Measurements from ENCODE around the gene MALRD1.

Gene MALRD1

DNA sequence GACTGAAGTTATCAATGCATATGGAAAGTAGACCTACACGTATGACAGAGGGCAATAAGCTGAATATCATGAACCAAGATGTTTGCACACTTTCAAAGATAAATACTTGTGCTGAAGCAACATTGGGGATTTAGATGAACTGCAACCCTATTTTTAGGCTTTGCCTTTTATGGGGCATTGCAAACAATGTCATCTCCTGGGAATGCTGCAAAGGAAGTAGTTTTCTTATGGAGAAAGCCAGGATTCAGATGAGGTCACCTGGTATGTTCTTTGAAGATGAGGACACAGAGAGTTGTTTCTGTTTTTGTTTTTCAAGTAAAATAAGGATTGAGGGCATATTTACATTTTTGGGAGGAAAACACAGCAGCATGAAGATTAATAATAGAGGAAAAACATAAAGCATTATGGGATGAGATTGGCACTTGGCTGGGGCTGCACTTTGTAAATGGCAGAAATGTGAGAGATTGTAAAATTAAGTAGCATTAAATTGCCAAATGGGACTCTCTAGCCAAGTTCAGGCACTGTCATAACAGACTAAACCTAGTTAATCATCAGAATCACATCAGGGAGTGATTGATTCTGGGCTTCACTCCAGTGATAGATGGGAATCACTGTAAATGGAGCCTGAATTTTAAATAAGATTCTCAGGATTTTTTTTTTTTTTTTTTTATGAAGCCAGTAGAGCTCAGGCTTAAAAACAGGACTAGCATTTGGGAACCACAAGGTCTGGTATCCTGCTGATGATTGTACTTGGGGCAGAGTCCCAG lies 63.1 kb downstream of the MALRD1 start:
- no peak for DNase-seq

DNA sequence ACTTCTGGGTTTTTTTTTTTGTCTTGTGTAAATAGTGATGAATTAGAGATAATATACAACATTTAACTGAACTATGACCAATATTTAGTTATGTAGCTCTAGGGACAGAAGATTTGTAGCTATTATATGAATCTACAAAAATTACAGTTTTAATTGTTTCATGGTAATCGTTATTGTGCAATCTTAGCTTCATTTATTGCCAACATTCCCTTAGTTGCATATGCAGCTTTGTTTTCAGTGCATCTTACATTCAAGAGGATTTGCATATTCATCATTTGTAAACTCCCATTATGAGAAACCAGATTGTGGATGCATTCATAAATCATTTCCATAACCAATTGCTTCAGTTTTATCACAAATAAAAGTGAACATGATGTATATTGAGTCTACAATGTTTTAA lies 68.8 kb downstream of the MALRD1 start:
- no peak for DNase-seq

DNA sequence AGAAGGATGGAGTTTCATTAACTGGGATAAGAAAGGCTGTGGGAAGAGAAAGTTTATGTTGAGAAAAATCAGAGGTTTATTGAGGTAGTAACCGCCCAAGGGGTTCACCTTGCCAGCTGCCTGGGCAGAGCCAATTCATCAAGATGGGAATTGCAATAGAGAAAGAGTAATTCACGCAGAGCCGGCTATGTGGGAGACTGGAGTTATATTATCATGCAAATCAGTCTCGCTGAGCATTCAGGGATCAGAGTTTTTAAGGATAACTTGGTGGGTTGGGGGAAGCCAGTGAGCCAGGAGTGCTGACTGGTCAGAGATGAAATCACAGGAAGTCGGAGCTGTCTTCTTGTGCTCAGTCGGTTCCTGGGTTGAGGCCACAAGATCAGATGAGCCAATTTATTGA lies 70.6 kb downstream of the MALRD1 start:
- DNase-seq = no peak

DNA sequence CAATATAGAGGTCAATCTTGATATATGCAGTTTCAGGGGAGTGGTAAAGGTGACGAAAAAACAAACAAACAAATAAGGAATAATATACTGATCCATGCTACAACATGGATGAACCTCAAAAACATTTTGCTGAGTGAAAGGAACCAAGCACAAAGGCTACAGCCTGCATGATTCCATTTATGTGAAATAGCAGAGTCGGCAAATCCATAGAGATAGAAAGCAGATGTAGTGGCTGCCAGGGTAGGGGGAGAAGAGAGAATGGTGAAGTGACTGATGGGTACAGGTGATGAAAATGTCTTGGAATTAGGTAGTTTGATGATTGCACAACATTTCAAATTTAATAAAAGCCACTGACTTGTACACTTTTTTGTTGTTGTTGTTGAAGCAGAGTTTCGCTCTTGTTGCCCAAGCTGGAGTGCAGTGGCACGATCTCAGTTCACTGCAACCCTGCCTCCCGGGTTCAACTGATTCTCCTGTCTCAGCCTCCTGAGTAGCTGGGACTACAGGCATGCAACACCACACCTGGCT lies 71.8 kb downstream of the MALRD1 start:
- no peak for DNase-seq

DNA sequence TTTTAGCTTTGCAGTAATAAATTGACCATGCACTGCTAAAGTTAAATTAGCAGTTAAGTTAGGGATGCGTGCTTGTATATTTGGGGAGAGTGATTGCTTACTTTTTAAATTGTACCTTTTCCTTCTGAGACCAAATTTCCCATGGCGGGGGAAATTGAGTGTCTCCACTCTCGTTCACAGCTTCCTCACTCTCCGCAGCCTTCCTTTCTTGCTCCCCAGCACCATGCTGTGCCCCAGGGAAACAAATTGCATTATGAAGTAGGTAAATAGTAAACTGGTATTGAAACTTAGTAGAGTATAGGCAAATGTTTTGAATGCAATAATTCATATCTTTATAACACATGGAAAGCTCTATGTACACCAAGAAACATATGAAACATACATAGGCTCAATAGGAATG lies 85.4 kb downstream of the MALRD1 start:
- no peak for DNase-seq

DNA sequence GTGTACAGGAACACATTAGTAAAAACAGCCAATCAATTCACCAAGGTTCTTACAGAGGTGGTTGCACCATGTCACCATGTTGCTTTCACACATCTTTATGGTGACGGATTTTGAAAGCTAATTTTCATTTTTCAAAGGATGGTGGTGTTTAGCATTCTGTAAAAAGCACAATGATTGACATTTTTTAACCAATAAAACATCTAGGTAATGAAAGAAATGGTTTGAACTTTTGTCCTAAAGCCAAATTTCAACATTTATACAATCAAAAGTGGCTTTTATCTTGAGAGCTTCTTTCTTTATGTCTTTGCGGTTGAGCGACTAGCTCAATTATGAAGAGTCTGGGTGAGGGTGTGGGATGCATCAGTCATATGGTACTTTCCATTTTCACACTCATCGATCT lies 94.4 kb downstream of the MALRD1 start:
- DNase-seq = no peak

DNA sequence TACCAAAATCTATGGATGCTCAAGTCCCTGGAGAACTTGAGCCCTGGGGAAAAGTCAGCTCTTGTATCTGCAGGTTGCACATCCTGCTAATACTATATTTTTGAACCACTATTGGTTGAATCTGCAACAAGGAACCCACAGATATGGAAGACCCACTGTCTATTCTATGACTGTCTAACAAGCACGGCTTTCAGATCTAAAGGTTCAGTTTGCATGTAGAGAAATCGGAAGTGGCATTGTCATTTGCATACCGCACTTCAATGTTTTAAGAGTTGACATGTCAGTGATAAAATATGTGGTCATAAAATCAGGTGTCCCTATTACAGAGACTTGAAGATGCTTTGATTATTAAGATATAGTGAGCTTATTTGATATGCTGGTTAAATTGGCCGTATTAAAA lies 95.6 kb downstream of the MALRD1 start:
- no peak for DNase-seq

DNA sequence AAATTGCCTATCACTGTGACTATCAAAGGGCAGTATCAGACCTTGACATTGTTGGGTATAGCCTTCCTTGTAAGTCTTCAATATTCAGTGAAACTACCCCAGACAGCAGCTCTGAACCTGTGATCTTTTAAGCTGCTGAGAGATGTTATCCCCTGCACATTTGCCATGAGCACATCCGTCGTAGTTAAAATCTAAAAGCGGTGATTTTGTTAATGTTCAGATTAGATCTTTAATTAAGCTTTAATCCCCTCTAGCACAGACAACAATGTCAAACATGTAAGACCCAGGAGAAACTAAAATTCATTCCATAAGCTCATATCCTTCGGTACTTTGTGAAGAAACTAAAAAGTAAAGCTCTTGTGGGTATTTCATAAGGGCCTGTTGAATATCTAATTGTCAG lies 105.8 kb downstream of the MALRD1 start:
- no peak for DNase-seq

DNA sequence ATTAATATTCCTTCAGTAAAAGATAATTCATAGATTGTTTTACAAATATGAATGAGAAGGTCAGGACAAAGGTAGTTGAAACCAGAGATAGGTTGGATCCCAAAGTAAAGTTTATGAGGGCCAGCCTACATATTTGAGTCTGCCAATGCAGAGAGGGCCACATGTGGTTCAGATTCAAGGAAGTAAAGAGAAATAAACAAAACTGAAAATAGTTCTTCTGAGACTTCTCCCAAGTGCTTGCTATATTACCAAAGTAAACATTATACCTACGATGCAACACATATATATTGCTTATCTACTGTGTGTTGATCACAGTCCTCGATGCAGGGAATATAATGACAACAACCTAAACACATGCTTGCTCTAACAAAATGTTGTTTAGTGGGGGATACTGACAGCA lies 109.8 kb downstream of the MALRD1 start:
- DNase-seq = no peak

DNA sequence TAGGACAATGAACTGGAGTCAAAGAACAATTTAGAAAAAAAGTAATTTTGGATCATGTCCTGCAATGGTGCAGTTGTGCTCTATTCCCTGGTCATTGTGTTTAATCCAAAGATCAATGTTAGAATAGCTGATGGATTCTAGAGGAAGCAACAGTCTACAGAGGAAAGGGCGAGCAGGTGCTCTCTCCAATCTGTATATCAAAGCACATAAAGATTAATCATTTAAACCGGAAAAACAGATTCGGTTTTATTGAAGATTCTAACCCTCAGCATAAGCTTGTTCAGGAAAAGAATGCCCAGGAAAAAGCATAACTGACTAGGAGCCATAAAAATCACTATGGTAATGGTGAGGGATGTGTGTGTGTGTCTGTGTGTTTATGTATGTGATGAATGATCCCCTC lies 110.3 kb downstream of the MALRD1 start:
- DNase-seq = no peak

DNA sequence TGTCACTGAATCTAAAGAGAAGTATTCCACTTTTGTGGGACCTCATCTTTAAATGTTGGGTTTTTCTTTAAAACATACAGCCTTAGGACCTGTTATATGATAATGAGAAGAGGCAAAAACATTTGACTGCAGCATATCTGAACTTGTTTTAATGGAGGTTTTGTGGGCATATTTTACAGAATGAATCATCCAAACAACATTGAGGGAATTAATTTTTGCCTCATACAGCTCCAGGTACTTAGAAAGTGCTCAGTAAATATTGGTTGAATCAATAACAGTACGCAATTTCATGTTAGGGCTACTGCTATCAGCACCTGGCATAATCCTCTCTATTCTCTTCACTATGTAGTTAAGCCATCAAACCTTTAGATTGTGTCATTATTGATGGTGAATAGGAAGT lies 115.9 kb downstream of the MALRD1 start:
- DNase-seq = no peak

DNA sequence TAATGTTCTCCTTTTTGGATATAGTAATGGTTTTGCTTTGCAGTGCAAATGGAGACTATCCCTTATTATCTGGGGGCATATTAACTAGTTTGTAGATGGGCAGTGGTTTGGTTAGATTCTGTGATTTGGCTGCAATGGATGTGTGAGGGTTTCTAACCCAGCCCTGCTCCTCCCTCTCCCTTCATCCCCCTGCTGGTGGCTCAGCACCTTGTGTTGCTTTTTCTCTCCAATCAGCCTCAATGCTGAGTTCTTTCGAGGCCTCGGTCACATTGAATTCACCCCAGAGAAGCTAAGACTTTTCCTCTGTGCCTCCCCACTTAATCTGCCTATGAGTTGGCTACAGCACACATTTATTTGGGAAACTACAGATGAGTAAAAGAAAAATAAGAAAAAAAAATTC lies 120.0 kb downstream of the MALRD1 start:
- no peak for DNase-seq

DNA sequence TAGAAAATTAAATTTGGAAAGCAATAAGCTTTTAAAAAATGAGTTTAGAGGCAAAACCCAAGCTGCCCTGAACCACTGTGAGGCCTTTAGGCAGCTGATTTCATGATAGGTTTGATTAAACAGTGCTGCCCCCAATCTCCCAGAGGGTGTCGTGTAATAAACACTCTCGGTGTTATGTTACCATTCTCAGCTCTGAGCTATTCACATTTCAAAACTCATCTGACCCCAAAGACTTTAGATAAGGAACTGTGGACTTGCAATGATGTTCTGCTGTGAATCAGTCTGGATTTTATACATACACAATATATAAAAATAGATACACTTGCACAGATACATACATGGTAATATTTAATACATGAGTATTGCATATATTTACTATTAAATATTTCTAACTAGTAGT lies 120.4 kb downstream of the MALRD1 start:
- DNase-seq = no peak

DNA sequence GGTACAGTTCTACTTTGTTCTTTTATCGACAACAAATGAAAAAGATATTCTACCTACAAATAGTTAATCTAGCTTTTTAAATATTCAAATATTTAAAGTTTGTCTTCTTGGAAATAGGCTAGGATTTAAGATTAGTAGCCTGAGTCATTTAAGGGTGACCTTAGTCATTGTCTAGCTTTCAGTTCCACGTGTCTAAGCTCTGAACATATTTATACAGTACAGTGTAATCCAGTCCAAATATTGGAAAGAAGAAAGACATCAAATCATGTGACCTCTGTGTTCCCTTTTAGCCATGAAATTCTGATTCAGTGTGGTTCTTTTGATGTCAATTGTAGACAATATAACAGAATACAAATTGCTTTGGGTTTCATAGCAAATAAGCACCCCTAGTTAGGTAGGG lies 121.1 kb downstream of the MALRD1 start:
- no peak for DNase-seq

DNA sequence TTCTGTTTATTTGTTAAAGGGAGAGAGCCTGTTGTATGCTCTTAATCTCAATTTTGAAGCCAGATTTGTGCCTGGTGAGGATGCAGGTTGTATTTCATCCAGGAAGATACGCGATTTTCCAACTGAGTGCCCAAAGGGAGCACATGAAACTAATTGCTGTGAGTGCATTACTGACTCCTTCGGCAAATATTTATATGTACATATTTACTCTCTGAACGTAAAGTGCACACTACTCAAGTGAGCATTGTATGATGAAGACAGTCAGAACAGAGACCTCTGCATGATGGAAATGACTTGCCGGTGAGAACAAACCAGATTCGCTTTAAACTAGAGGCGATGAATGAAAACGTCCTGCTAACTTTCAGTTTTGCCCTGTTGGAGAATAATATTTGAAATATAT lies 130.1 kb downstream of the MALRD1 start:
- no peak for DNase-seq

DNA sequence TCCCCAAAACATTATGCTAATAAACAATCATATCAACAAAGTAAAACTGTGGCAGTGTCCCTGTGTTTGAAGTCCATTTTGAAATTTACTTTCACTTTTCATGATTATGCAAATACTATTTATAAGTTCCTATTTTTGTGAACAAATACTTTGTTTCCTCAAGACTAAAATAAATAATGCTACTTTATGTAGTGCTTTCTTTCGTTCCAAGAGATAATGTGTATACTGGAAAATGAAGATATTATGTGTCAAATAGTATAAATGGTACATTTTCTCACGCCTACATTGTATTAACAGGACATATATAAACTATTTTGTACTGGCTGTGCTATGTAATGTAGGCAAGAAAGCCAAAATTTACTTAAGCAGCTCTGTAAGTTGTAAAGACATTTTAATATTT lies 136.3 kb downstream of the MALRD1 start:
- DNase-seq = no peak

DNA sequence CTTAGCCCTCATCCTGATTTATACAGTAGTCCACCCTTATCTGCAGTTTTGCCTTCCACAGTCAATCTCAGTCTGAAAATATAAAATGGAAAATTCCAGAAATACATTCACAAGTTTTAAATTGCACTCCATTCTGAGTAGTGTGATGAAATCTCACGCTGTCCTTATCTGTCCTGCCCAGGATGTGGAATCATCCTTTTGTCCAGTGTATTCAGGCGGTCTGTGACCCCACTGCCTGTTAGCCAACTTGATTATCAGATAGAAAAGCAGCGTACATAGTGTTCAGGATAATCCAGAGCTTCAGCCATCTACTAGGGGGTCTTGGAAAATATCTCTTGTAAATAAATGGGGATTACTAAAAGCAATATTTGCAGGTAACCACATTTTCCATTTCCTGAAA lies 146.3 kb downstream of the MALRD1 start:
- DNase-seq = no peak

DNA sequence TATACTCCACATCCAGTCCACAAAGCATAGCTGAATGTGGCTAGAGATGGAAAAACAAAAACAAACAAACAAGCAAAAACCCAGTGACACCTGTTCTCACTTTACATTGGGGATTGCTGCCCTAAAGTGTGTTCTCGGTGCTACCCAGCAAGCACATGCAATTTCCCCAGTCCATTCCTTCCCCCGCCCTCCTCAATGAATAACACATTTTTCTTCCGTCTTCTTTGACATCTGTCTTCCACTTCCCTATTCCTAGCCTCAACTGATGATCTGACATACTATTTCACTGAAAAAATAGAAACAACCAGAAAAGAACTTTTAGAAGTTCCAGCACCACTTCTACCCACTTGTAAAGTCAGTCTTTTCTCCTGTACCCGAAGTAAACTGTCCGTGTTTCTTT lies 147.1 kb downstream of the MALRD1 start:
- no peak for DNase-seq

DNA sequence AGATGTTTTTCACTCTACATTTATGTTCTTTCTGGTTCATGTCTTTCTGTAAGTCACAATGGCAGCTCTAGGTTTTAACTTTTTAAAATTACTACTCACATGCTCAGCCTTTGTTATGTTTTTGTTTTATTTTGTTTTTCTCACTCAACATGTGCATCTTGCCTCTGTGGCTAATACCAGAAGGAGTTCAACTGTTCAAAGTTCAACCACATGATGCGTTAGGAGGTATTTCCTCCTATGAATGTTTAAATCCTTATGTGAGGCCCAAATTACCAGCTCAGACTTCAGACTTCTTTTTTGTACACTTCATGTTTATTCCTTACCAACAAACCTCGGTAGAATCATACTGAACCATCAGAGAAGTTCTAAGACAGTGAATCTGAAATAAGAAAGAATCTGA lies 151.6 kb downstream of the MALRD1 start:
- DNase-seq = no peak

DNA sequence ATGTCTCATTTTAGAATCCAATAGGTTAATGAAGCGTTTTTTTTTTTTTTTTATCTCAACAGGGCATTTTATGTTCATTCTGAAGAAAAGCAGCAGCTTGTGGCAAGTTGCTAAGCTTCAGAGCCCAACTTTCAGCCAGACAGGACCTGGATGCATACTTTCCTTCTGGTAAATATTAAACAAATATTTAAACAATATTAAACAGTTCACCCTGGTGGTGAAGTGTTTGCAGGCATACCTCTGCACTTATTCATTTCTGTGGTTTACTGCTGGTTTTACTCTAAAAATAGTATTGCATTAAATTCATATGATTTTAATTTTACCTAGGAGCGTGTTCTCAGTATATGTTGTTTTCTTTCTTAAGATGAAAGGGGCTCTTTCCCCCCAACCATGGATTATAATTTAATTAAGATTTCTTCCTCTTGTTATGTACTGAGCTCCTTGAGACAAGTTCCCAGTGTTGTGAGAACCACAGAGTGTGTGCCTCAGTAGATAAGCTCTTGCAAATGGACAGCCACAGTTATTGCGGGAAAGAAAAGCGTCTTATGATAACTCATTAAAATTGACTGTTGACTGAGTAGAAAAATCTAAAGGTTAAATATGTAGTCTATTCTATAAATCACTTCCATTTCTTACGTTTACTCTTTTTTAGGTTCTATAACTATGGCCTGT lies 155.8 kb downstream of the MALRD1 start:
- DNase-seq = no peak

DNA sequence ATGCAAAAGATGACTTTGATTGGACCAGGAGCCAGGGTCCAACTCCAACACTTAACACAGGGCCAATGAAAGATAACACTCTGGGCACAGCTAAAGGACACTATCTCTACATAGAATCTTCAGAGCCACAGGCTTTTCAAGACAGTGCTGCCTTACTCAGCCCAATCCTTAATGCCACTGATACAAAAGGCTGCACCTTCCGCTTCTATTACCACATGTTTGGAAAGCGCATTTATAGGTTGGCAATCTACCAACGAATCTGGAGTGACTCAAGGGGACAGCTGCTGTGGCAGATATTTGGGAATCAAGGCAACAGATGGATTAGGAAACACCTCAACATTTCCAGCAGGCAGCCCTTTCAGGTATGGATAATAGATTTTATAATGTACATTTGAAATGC lies 160.7 kb downstream of the MALRD1 start:
- no peak for DNase-seq

DNA sequence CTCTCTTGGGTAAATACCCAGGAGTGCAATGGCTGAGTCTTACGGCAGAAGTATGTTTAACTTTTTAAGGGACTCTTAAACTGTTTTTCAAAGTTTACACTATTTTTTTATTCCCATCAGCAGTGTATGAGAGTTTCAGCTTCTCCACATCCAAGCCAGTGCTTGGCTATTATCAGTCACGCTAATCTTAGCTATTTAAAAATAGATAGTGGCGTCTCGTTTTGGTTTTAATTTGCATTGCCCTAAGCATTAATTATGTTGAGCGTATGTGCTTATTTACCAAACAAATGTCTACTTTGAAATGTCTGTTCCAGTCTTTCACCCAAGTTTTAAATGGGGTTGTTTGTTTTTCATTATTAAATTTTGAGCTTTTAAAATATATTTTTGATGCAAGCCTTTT lies 164.0 kb downstream of the MALRD1 start:
- DNase-seq = no peak

DNA sequence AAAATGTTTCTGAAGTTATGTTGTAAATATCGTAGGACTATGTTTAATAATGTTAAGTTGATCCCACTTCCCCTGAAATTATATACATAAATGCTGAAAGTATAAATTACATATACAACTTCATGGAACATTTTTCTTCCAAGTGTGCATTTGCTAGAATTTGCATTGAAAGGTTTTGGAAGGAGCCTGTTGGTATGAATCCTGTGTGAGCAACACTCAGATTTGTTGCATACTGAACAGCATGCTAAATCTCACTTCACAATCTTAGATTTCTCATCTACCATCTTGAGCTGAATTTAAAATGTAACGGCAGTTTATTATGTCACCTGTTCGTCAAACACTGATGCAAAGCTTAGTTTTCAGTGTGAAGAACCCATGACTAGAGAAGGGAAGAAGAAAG lies 172.6 kb downstream of the MALRD1 start:
- no peak for DNase-seq

DNA sequence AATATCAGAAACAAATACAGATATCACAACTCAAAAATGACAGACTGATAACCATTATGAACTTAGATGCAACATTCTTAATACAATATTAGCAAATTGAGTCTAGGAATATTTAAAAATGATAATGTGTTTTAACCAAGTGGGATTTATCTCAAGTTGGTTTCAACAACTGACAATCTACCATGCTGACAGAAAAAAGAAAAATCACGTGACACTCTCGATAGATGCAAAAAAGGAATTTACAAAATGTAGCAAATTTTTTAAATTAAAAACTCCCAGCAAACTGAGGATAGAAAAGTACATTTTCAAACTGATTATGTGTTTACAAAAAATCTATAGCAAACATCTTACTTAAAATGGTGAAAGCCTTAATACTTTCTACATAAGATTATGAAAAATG lies 177.4 kb downstream of the MALRD1 start:
- DNase-seq = no peak

DNA sequence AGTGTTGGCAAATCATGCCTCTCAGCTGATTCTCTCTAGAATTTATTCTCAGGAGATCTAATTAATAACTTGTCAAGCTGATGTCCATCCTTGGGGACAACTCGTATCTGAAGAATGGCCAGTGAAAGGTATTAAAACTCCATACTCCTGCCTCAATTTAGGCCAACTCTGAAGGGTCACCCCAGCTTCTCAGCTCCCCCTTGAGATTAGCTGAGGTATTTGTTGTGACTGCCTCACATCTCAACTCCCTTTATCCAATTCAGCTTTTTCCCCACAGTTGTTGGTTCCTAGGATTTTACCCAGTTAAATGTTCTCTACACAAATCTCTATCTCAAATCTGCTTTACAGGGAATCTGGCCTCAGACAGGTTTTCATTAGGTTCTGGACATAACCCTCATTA lies 182.4 kb downstream of the MALRD1 start:
- DNase-seq = no peak

Measured in NCI-H1105 (cell line).